Neuronal stem cell (in vitro differentiated cells): Measurements from ENCODE around the gene MYO9A.

Experiments
- DNase-seq: peaks from one replicate; pipeline ENCODE4 v3.0.0-alpha.2; 2013; ENCODE audit warnings: low spot score
- H2AFZ ChIP-seq: one replicate; pipeline ENCODE4 v1.6.1; 2013; ENCODE audit warnings: mild to moderate bottlenecking, low read length, inconsistent platforms
- H2AK5ac ChIP-seq: 2 replicates; pipeline ENCODE4 v1.6.1; 2013; ENCODE audit warnings: low read depth, mild to moderate bottlenecking, inconsistent platforms, low read length, moderate library complexity, mixed read lengths
- H2BK120ac ChIP-seq: 2 replicates; pipeline ENCODE4 v1.6.1; 2013; ENCODE audit warnings: low read depth, mild to moderate bottlenecking, inconsistent platforms, low read length, moderate library complexity, mixed read lengths
- H2BK12ac ChIP-seq: one replicate; pipeline ENCODE4 v1.6.1; 2013; ENCODE audit warnings: low read length, inconsistent platforms
- H2BK15ac ChIP-seq: 2 replicates; pipeline ENCODE4 v1.6.1; 2013; ENCODE audit warnings: mild to moderate bottlenecking, low read length, inconsistent platforms, mixed read lengths
- H2BK5ac ChIP-seq: one replicate; pipeline ENCODE4 v1.6.1; 2013; ENCODE audit warnings: inconsistent platforms, mild to moderate bottlenecking, low read length, moderate library complexity
- H3K14ac ChIP-seq: one replicate; pipeline ENCODE4 v1.6.1; 2013; ENCODE audit warnings: low read length, inconsistent platforms
- H3K18ac ChIP-seq: 2 replicates; pipeline ENCODE4 v1.6.1; 2013; ENCODE audit warnings: low read length, inconsistent platforms
- H3K23ac ChIP-seq: 2 replicates; pipeline ENCODE4 v1.6.1; 2013; ENCODE audit warnings: low read depth, mild to moderate bottlenecking, mixed read lengths, low read length, inconsistent platforms; ENCODE audit not compliant: poor library complexity
- H3K27ac ChIP-seq: replicated peaks from 3 replicates; pipeline ENCODE4 v1.5.1; 2013; ENCODE audit warnings: low read length, inconsistent platforms
- H3K27me3 ChIP-seq, 3 experiments: 2 replicates each; pipeline ENCODE4 v1.6.1; 2013; ENCODE audit warnings: low read length in 3 of 3, mild to moderate bottlenecking in 2 of 3, inconsistent platforms in 1 of 3, low read depth in 1 of 3, mixed read lengths in 1 of 3, moderate library complexity in 1 of 3; ENCODE audit not compliant: control insufficient read depth in 3 of 3, insufficient read depth in 3 of 3
- H3K36me3 ChIP-seq, 2 donors: replicated peaks in 1 of 2; 2 replicates each; pipeline ENCODE4 v1.6.1; 2013; ENCODE audit warnings: low read length in 2 of 2; ENCODE audit not compliant: control insufficient read depth in 2 of 2, insufficient read depth in 2 of 2
- H3K4ac ChIP-seq: 2 replicates; pipeline ENCODE4 v1.6.1; 2013; ENCODE audit warnings: inconsistent platforms, mild to moderate bottlenecking, low read length, moderate library complexity
- H3K4me1 ChIP-seq, 2 donors: 1 replicate in 1 of 2; 2 replicates in 1 of 2; pipeline ENCODE4 v1.6.1; 2013; ENCODE audit warnings: low read length in 2 of 2, low read depth in 1 of 2; ENCODE audit not compliant: control insufficient read depth in 2 of 2, insufficient read depth in 1 of 2
- H3K4me2 ChIP-seq: one replicate; pipeline ENCODE4 v1.6.1; 2013; ENCODE audit warnings: mild to moderate bottlenecking, low read length, inconsistent platforms; ENCODE audit not compliant: insufficient read depth, poor library complexity, severe bottlenecking
- H3K4me3 ChIP-seq, 2 donors: 2 replicates each; pipeline ENCODE4 v1.5.1; 2013; ENCODE audit warnings: low read length in 2 of 2, mild to moderate bottlenecking in 2 of 2, inconsistent platforms in 1 of 2, moderate library complexity in 1 of 2
- H3K79me1 ChIP-seq: one replicate; pipeline ENCODE4 v1.6.1; 2013; ENCODE audit warnings: low read depth, mild to moderate bottlenecking, inconsistent platforms, low read length, moderate library complexity
- H3K9ac ChIP-seq: one replicate; pipeline ENCODE4 v1.6.1; 2013; ENCODE audit warnings: mild to moderate bottlenecking, low read depth, low read length, inconsistent platforms; ENCODE audit not compliant: poor library complexity
- H3K9me3 ChIP-seq, 2 donors: replicated peaks in 1 of 2; 2 replicates each; pipeline versions ENCODE3 to v1.6.1; 2013; ENCODE audit warnings: low read length in 2 of 2, mild to moderate bottlenecking in 2 of 2, inconsistent platforms in 1 of 2, low read depth in 1 of 2, mixed read lengths in 1 of 2, moderate library complexity in 1 of 2; ENCODE audit not compliant: control insufficient read depth in 2 of 2, insufficient read depth in 1 of 2
- H4K8ac ChIP-seq: one replicate; pipeline ENCODE4 v1.6.1; 2013; ENCODE audit warnings: low read depth, mild to moderate bottlenecking, inconsistent platforms, low read length, moderate library complexity
- H4K91ac ChIP-seq: one replicate; pipeline ENCODE4 v1.6.1; 2013; ENCODE audit warnings: low read length, low read depth, mild to moderate bottlenecking, inconsistent platforms; ENCODE audit not compliant: poor library complexity
- WGBS, 2 donors: extraction: QIAGEN DNeasy Blood & Tissue Kit; methylation state at CpG; one replicate each; pipeline ENCODE4 v1.1.7; 2013; ENCODE audit warnings: missing lambda C conversion rate in 2 of 2, mixed read lengths in 1 of 2; ENCODE audit not compliant: insufficient read length in 2 of 2, insufficient replicate concordance in 1 of 2; ENCODE audit errors: extremely low coverage in 2 of 2; 5-methylcytosine and 5-hydroxymethylcytosine counted together

Gene MYO9A

DNA sequence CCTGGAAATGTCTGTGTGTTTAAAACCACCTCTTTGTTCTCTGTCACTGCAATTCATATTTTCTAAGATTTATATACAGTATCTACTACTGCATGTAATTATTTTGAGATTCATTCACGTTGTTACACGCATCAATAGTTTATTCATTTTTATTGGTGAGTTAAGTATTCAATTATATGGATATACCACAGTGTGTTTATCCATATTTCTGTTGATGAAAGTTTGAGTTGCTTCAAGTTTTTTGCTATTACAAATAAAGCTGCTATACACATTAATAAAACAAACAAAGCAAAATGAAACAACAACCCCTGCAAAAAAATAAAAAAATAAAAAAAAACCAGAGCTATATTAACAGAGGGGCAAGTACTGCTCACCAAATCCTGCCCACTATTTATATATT lies 185.3 kb downstream of the MYO9A start:
- Histone ChIP-seq H3K18ac (no peak overlapping the region), H2BK5ac (no peak overlapping the region), H3K79me1 (no peaks in the 10 kb centered on the region), H2AFZ (no peak overlapping the region), H4K91ac (no peak overlapping the region), H3K27me3 (peaks cover 0 to 2% (median 0%) of the 10 kb centered on the region in 3 experiments), H3K27ac (no peak overlapping the region), H2BK120ac (no peak overlapping the region), H4K8ac (no peak overlapping the region), H2AK5ac (no peak overlapping the region), H3K36me3 (peaks cover 0 to 38% of the 10 kb centered on the region in 2 donors), H3K9me3 (peaks cover 5 to 23% of the 10 kb centered on the region in 2 donors), H3K4me2 (no peak overlapping the region), H3K4me1 (no peaks in the 10 kb centered on the region), H3K23ac (no peak overlapping the region), H2BK15ac (no peak overlapping the region), H3K4me3 (no peak overlapping the region), H3K4ac (no peak overlapping the region), H2BK12ac (no peak overlapping the region), H3K9ac (no peak overlapping the region), H3K14ac (no peak overlapping the region)
- WGBS, 2 donors, result no CpG with 5 or more reads among the region's 2 CpGs
- no peak for DNase-seq

DNA sequence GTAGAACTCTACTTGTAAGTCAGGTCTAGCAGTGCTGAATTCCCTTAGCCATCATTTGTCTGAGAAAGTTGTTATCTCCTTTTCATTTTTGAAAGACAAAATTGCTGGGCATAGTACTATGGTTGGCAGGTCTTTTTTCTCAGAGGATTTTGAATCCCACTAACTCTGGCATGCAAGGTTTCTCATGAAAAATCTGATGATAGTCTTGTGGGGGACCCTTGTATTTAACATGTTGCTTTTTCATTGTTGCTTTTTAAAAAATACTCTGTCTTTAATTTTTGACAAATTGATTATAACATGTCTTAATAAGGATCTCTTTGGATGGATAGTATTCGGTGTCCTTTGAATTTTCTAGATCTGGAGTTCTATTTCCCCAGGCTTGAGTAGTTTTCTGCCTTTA lies 186.7 kb downstream of the MYO9A start:
- Histone ChIP-seq H3K27ac (no peak overlapping the region), H3K79me1 (no peaks in the 10 kb centered on the region), H3K27me3 (peaks cover 0 to 2% (median 0%) of the 10 kb centered on the region in 3 experiments), H3K4me3 (no peak overlapping the region), H3K14ac (no peak overlapping the region), H3K4me1 (no peaks in the 10 kb centered on the region), H2BK5ac (no peak overlapping the region), H4K8ac (no peak overlapping the region), H3K4me2 (no peak overlapping the region), H2BK120ac (no peak overlapping the region), H3K36me3 (peaks cover 0 to 38% of the 10 kb centered on the region in 2 donors), H2BK12ac (no peak overlapping the region), H3K9ac (no peak overlapping the region), H3K23ac (no peak overlapping the region), H4K91ac (no peak overlapping the region), H3K4ac (no peak overlapping the region), H3K18ac (no peak overlapping the region), H2AK5ac (no peak overlapping the region), H2AFZ (no peak overlapping the region), H3K9me3 (peaks cover 5 to 23% of the 10 kb centered on the region in 2 donors), H2BK15ac (no peak overlapping the region)
- DNase-seq, result no peak
- no CpG with 5 or more reads among the region's 1 CpG for WGBS, 2 donors

DNA sequence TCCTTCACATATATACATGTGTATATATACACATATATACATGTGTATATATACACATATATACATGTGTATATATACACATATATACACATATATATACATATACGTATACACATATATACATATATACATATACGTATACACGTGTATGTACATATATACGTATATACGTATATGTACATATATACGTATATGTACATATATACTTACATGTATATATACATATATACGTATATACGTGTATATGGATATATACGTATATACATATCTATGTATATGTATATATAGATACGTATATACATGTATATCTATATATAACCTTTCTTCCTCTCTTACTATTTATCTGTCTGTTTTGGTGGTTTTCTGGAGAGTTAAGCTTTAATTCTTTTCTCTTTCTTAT lies 192.8 kb downstream of the MYO9A start:
- no peaks in the 10 kb centered on the region for H3K36me3 ChIP-seq
- H3K9me3 ChIP-seq, result no peaks in the 10 kb centered on the region
- H3K14ac ChIP-seq, result no peak overlapping the region
- H2BK15ac ChIP-seq, result no peak overlapping the region
- no peak overlapping the region for H2BK5ac ChIP-seq
- H3K4ac ChIP-seq, result no peak overlapping the region
- H2BK120ac ChIP-seq, result no peak overlapping the region
- no CpG with 5 or more reads among the region's 10 CpGs for WGBS, 2 donors
- H2AFZ ChIP-seq, result no peak overlapping the region
- H4K91ac ChIP-seq, result no peak overlapping the region
- H3K4me3 ChIP-seq, result no peak overlapping the region
- no peak overlapping the region for H2BK12ac ChIP-seq
- DNase-seq, result no peak
- H3K27me3 ChIP-seq, result no peaks in the 10 kb centered on the region
- no peaks in the 10 kb centered on the region for H3K4me1 ChIP-seq
- H3K9ac ChIP-seq, result no peak overlapping the region
- no peak overlapping the region for H3K18ac ChIP-seq
- no peak overlapping the region for H3K4me2 ChIP-seq
- no peak overlapping the region for H3K27ac ChIP-seq
- H3K23ac ChIP-seq, result no peak overlapping the region
- H3K79me1 ChIP-seq, result no peaks in the 10 kb centered on the region
- no peak overlapping the region for H2AK5ac ChIP-seq
- H4K8ac ChIP-seq, result no peak overlapping the region

DNA sequence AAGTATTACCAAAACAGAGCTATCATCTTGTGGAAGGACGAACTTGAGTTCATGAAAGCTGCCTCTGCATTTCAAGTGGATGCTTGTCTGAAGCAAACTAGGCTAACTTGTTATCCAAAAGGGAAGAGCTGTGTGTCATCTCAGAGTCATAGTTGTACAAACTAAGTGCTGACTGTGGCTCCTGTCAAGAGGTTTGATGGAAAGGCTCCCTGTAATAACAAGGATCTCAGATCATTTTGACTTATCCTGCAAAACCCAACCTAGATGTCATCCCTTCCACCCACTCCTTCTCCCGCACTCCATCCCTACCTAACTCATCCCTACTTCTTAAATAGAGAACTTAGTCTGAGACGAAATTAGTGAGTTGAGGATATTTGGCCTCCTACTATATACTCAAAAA lies 196.8 kb downstream of the MYO9A start:
- 100% methylated on average over 1 of the region's 3 CpGs; no CpG with 5 or more reads in 1 of the 2 donors for WGBS, 2 donors
- H3K9ac ChIP-seq, result no peak overlapping the region

More for the DNA sequence above, 196.8 kb downstream of the MYO9A start:
- Histone ChIP-seq H3K4me3 (no peak overlapping the region), H2AFZ (no peak overlapping the region), H3K4me1 (no peaks in the 10 kb centered on the region), H3K27ac (no peak overlapping the region), H3K27me3 (no peaks in the 10 kb centered on the region), H4K91ac (no peak overlapping the region), H3K79me1 (no peaks in the 10 kb centered on the region), H3K4me2 (no peak overlapping the region), H2BK120ac (no peak overlapping the region), H3K9me3 (no peaks in the 10 kb centered on the region), H2BK5ac (no peak overlapping the region), H3K18ac (no peak overlapping the region), H2BK15ac (no peak overlapping the region), H3K36me3 (no peaks in the 10 kb centered on the region), H2AK5ac (no peak overlapping the region), H4K8ac (no peak overlapping the region), H3K14ac (no peak overlapping the region), H3K23ac (no peak overlapping the region), H3K4ac (no peak overlapping the region), H2BK12ac (no peak overlapping the region)
- no peak for DNase-seq
